K562 (cell line): ENCODE measurements around the gene ZNF692. TPM values are rescaled to one million over a fixed set of nuclear protein-coding genes. Genes with fewer than 3 reads are reported as not detected.

Experiments used
- ATF2 ChIP-seq: sonication (generic); formaldehyde crosslinking; IDR thresholded peaks from 2 replicates; pipeline ENCODE4 v1.8.1; 2022; ENCODE audit warnings: missing genetic modification reagents
- CHAMP1 ChIP-seq: fragments of 450-650 bp; IDR thresholded peaks from 2 replicates; pipeline ENCODE4 v1.6.1; 2016; ENCODE audit warnings: mild to moderate bottlenecking
- CSDE1 ChIP-seq, 2 experiments: fragments of 450-650 bp; IDR thresholded peaks; 2 replicates each; pipeline ENCODE4 v1.6.1; 2016; ENCODE audit warnings: mild to moderate bottlenecking in 1 of 2
- EZH2 ChIP-seq: IDR thresholded peaks from 2 replicates; pipeline ENCODE4 v1.6.1; 2012; ENCODE audit warnings: low read depth, mild to moderate bottlenecking, inconsistent platforms, low read length, borderline replicate concordance
- GTF2F1 ChIP-seq: IDR thresholded peaks from 2 replicates; pipeline ENCODE4 v1.6.1; 2011; ENCODE audit warnings: low read depth, low read length, improper control_type of control experiment
- POLR2H ChIP-seq: IDR thresholded peaks from 2 replicates; pipeline ENCODE4 v1.6.1; 2016; ENCODE audit warnings: missing genetic modification characterization, low read depth, mild to moderate bottlenecking, control low read depth, missing compliant biosample characterization, moderate library complexity
- PTBP1 ChIP-seq: fragments of 200-400 bp; formaldehyde crosslinking; IDR thresholded peaks from 2 replicates; pipeline ENCODE4 v1.6.1; 2017; ENCODE audit warnings: low read depth, low read length
- STAT6 ChIP-seq: sonication (generic); formaldehyde crosslinking; IDR thresholded peaks from 2 replicates; pipeline ENCODE4 v1.8.1; 2023; ENCODE audit warnings: mild to moderate bottlenecking, missing genetic modification reagents
- TBL1XR1 ChIP-seq, 2 experiments: IDR thresholded peaks; 2 replicates each; pipeline ENCODE4 v1.6.1; 2012; ENCODE audit warnings: improper control_type of control experiment in 2 of 2, low read length in 2 of 2, mild to moderate bottlenecking in 1 of 2
- TCF15 ChIP-seq: fragments of 250-450 bp; sonication (Bioruptor Pico); IDR thresholded peaks from 2 replicates; pipeline ENCODE4 v1.8.0; 2022; ENCODE audit warnings: moderate library complexity, mild to moderate bottlenecking, inconsistent platforms
- USF2 ChIP-seq: sonication (generic); formaldehyde crosslinking; IDR thresholded peaks from 2 replicates; pipeline ENCODE4 v1.5.0; 2020; ENCODE audit warnings: missing genetic modification reagents
- XRCC3 ChIP-seq: fragments of 450-650 bp; IDR thresholded peaks from 2 replicates; pipeline ENCODE4 v1.6.1; 2017; ENCODE audit warnings: mild to moderate bottlenecking, moderate library complexity
- ZNF436 ChIP-seq: fragments of 250-450, 450-650 bp; sonication (Bioruptor Pico); formaldehyde crosslinking; IDR thresholded peaks from 2 replicates; pipeline ENCODE4 v1.7.0; 2020; ENCODE audit warnings: mild to moderate bottlenecking
- ZNF445 ChIP-seq: fragments of 250-450 bp; sonication (Bioruptor Pico); IDR thresholded peaks from 2 replicates; pipeline ENCODE4 v1.4.0; 2020; ENCODE audit warnings: low read depth, mild to moderate bottlenecking, moderate library complexity
- ZNF518B ChIP-seq: fragments of 250-450 bp; sonication (Bioruptor Pico); IDR thresholded peaks from 2 replicates; pipeline ENCODE4 v1.5.0; 2021; ENCODE audit warnings: mild to moderate bottlenecking, moderate library complexity
- ZNF57 ChIP-seq: fragments of 450-650 bp; formaldehyde crosslinking; IDR thresholded peaks from 2 replicates; pipeline ENCODE4 v1.4.0; 2020; ENCODE audit warnings: mild to moderate bottlenecking, moderate library complexity
- polyA plus RNA-seq, 8 experiments: library from polyadenylated mRNA; depleted of rRNA in 4 of 8; stranded (reverse) in 5 of 8; unstranded in 3 of 8; fragments of >200 nt; fragmentation: Nextera tagmentation in 2 of 8; fragmentation: Illumina TruSeq in 1 of 8; extraction: Ambion mirVana in 2 of 8; extraction: Trizol in 1 of 8; gene quantifications; 2 replicates each; pipeline versions ENCODE4 v1.2.1 to v1.2.3, GENCODE V29; 2011 to 2014; ENCODE audit warnings: inconsistent platforms in 1 of 8, missing spikeins in 1 of 8
- total RNA-seq, 7 experiments: library from RNA; depleted of rRNA in 6 of 7; stranded (reverse); fragments of >200 nt in 6 of 7; fragmentation: Illumina TruSeq in 2 of 7; extraction: Trizol in 2 of 7; gene quantifications; 2 replicates each; pipeline versions ENCODE4 v1.2.1 to v1.2.3, GENCODE V29; 2011 to 2021; ENCODE audit warnings: low replicate concordance in 1 of 7

The ZNF692 gene
- total and polyA plus RNA-seq, 9 of the 15 experiments (the other 6 are each of a cell fraction or from before 2014, with no cell fraction given) = 8.4 to 143 (median 55.9) TPM

- TF ChIP-seq ZNF518B = no peak
- TF ChIP-seq ZNF445 = no peak
- 0 out of 2 replicates have a peak, but pooled peaks have one; percentile 67 for TF ChIP-seq STAT6 (CRISPR knock-in tag)
- TF ChIP-seq USF2 (CRISPR knock-in tag) = no peak
- TF ChIP-seq POLR2H (tag) = no peak
- TF ChIP-seq GTF2F1 = 0 out of 2 replicates have a peak, but pooled peaks have one; percentile 16
- no peak; a peak in 1 of 4 replicates for TF ChIP-seq CSDE1 (IDR thresholded peaks at IDR 0.05)
- no peak for TF ChIP-seq ATF2 (CRISPR knock-in tag)
- no peak for TF ChIP-seq XRCC3
- no peak for TF ChIP-seq EZH2
- TF ChIP-seq PTBP1 = no peak
- TF ChIP-seq ZNF57 (CRISPR knock-in tag) = no peak
- no peak; a peak in 2 of 4 replicates for TF ChIP-seq TBL1XR1 (IDR thresholded peaks at IDR 0.05; ENCODE audit: low read length in 2 of 2)
- TF ChIP-seq TCF15 (CRISPR knock-in tag) = no peak
- TF ChIP-seq ZNF436 (CRISPR knock-in tag) = no peak
- no peak for TF ChIP-seq CHAMP1
These were observed 14.6 kb upstream of the ZNF692 start (continued) for GRCh38 chr1:248873409-248873992.
